GM18517 (cell line): ENCODE measurements around the gene PLCB1.

Experiments
- ATAC-seq: cut with Tn5 transposase; IDR thresholded peaks from one replicate; pipeline ENCODE4 v1.9.1; 2021; ENCODE audit warnings: mild to moderate bottlenecking, moderate library complexity; ENCODE audit not compliant: unreplicated experiment

The PLCB1 gene

DNA sequence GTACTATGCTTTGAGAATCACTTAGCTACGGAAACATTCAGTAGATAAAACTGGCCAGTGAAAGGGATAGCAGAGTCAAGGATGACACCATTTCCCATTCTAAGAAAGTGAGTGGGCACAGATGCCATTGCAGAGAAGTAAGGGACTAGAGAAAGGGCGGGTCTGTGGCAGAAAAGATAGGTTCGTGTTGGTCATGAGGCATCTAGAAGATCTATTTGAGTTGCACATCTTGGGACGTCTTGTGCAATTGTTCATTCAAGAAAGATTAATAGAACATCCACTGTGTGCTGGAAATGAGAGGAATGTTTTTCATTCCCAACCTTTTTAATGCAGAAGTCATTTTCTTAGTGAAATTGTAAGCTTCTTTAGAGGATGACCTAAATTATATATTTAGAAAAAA, 161.7 kb downstream of the PLCB1 start:
- ATAC-seq: no peak

DNA sequence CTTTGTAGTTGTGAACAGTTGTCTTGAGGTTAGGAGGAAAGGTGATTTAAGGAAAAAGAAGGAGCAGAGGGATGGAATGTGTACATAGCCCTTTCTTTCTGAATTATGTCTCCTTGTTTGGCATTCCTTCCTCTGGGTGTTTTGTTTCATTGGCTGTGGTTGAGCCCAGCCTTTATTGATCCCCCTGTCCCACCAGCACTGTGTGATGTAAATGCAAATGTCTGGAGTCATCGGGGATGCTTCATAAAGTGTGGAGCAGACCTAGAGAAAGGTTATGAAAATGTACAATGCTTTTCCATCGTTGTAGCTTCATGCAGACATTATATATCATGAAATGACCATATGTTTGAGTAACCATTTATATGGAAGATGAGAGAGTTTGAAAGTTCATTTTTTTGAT, 164.5 kb downstream of the PLCB1 start:
- ATAC-seq: no peak

DNA sequence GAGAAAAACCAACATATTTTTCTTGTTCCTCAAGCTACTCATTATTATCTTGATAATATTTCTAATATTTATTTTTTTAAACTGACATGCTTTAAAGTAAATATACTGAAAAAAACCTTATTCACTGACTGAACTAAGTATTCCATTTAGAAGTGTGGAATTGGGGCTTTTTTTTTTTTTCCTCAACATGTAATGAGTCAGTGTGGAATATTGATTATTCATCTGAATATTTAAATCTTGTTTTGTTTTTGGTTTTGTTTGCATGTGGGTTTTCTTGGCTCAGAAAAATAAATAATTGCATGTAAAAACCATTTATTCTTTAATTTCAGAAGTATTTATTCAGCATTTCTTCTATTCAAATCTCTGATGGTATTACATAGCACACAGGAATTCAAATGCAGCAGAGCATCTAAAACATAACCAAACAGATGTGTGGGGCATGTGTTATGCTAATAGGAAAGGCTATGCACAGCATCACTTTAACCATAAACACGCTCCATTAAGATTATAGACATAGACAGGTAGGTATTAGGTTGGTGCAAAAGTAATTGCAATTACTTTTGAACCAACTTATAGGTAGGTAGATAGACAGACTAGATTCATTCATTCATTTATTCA, 166.5 kb downstream of the PLCB1 start:
- no peak for ATAC-seq

DNA sequence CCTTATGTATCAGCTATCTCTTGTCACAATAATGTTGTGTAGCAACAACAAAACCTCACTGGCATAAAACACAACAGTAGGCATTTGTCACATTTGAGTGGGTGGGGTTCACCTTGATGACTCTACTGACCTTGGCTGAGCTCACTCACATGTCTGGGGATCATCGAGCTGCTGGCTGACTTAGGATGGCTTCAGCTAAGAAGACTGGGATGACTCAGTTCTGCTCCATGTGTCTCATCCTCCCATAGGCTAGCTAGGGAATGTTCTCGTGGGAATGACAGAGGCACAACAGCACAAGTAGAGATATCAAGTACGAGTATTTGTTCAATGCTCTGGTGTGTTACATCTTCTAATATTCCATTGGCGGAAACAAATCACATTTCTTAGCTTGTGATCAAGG, 167.9 kb downstream of the PLCB1 start:
- no peak for ATAC-seq

DNA sequence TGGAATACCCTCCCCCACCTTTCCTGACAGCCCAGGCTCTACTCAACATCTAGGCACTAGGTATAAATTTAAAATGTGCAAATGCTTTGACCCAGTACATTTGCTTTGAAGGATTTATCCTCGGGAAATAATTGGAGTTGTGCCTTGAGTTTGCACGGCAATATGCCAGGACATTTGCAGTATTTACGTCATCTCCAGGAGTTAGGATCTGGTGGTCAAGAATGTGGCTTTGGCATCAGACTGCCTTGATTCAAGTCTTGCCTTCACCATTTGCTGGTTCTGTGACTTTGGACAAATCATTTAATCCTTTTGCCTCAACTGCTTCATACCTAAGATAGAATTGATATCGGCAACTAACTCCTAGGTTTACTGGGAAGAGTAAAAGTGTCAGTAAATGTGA, 169.6 kb downstream of the PLCB1 start:
- ATAC-seq: no peak

DNA sequence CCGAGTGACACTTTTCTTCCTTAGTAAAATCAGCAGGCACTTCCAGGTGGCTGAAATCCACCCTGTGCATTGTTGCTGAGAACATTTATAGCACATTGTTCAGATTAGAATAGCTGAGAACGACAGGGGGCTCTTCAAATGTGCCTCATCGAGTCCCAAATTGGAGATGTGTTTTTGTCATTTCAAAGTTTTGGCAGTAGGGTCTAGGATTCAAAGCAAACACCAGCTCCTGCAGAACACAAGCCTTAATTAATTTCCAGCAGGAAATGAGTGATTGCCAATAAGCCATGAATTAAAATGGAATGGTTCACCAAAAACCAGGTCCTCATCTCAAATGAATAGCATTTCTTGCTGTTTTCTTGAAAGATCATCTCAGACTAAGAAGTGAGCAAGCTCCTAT, 171.6 kb downstream of the PLCB1 start:
- ATAC-seq: no peak

DNA sequence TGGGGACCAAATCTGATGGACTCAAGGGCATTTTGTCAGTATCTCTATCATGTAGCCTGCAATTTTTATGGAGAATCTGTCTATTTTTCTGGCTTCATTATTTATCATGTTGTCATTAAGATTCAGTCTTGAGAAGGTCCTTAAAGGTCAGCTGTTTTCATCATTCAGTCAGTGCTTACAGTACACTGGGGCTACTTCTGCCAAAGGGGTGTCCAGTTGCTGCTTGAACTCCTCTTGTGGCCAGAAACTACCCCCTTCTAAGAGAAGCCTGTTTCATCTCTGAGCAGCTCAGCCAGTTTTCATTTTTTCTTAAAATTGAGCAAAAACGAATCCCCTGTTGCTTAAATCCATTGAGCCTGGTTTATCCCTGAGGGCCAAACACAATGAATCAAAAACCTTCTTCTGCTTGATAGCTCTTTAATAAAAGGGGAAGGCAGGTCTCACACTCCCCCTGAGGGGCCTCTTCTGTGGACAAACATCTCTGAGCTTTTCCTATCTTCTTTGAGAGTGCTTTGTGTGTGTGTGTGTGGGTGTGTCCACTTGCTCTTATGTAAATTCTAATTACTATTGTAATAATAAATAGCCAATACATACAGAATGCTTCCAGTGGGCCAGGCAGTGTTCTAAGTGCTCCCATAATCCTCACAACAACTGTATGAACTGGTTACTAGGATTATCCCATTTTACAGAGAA, 172.2 kb downstream of the PLCB1 start:
- no peak for ATAC-seq

DNA sequence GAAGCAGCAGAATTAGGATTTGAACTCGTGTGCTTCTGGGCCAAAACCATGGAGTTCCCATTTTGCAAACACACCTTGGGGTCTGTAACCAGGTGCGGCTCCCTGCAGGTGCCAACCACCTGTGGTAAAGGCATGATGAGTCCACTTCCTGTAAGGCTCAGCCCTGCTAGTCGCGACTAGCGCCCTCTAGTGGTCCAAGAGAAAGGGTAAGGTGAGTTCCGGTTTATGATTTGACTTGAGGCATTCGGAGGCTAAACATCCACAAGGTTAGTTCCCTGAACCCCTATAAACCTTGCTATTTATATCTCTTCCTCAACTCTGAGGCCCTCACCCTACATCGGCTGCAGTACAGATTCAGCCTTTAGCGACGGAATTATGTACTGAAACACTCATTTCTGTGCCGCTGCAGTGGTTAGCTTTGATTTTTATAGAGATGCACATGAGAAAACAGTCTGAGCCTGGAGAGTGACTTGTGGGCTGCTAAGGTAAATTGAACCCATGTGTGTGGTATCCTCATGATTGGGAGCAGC, 173.4 kb downstream of the PLCB1 start:
- peak; percentile 88 for ATAC-seq

DNA sequence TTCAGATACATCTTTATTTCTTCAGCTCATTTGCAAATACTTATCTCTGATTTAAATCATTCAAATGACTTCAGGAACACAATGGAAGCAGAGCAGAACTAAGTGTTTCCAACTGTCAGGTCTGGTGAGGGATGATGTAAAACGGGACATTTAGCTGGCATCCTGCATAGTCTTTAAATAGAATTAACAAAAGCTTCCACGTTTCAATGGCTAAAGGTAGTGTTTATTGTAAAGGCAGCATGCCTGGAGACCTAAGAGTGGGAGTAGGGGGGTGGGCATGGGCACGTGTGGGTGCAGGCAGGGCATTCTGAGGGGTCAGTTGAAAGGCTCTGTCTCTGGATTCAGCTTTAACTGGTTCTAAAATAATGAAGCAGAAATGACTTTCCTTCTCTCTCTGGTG, 174.9 kb downstream of the PLCB1 start:
- ATAC-seq: no peak

DNA sequence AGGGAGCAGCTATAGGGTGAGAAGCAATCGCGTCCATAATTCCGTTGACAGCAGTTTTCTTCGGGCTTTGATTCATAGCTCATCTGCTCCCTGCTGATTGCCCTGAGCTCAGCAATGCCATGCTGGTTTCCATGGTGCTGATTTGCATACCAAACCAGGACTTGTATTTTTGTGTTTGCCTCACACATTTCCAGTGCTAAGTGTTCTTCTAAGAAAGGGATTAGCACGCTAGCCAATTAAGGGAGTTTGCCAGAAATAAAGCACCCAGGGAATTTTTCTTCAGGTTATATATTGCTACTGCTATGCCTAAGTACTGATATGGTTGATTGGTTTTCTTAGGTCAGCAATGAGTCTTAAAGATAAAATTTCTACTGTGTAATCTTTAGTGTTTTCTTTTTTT, 177.6 kb downstream of the PLCB1 start:
- ATAC-seq: no peak

DNA sequence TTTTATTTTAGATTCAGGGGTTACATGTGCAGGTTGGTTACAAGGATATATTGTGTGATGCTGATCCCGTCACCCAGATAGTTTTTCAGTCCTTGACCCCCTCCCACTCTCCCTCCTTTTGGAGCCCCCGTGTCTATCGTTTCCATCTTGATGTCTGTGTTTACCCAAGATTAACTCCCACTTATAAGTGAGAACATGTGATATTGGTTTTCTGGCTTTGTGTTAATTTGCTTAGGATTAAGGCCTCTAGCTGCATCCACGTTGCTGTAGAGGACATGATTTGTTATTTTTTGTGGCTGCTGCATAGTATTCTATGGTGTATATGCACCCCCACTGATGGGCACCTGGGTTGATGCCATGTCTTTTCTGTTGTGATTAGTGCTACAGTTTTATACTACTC, 178.6 kb downstream of the PLCB1 start:
- ATAC-seq: no peak

DNA sequence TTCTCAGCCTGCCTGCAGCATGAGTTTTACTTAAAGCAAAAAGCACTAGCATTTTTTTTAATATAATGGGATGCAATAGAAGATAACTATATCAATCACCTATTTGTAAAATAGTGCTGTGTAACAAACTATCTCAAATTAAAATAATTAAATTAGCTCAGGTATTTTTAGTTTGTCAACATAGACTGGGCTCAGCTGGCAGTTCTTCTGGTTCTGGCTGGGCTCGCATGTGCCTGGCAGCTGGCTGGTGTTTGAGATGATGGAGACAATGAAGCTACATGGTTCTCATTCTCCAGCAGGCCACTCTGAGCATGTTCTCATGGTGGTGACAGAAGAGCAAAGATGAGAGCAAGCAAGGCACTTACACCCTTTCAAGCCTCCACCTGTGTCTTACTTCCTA, 181.0 kb downstream of the PLCB1 start:
- no peak for ATAC-seq

DNA sequence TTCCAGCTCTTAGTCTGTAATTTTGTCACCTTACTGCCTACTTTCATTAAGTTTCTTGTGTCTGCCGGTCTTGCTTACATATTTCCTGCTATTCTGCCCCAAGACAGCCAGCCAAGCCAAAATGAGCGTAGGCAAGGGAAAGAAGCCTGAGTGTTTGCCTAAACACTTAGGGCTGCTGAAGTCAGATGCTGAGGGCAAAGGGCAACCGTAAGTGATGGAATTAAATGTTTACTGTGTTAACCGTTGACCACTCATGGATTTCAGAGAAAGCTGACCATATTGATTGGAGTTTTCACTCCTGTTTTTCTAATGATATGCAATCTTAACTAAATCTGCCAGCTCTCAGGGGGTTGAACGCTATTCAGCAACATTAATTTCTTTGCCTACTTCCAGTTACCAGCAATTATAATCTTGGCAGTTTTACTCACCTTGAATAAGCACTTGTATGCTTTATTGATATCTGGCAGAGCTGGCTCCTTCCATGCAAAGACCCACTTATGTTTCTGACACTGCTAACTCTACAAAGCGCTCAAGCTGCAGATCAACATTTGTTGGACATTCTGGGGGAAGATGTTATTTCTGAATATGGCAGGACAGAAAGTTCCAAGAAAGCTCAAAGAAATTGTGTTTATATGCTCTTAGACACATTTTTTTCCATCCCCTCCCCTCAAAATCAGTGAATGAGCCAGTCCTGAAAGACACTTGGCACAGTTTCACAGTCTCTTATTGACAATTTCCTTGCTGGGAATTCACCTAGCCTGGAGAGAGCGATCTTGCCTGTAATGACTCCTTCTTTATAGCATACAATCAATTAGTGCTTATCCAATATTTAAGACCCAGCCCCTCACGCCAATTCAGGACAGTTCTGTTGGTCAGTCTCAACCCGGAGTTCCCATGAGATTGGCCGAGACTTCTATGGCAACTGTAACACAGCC, 183.8 kb downstream of the PLCB1 start:
- ATAC-seq: no peak

DNA sequence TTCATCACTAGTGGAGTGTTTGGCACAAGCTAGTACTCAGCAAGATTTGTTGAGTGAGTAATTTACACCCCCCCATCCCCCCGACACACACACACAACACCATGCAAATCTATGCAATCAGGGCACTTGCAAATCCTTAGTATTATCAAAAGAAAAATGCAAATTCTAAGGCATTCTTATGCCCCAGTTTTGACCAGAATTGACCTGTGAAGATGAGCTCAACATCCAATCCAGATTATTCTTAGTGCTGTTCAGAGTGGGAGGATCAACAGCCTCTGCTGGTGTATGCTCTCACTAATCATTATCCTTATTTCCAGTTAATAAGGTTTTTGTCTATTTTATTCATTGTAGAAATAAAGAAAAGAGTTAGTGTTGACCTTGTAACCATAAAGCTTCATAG, 185.4 kb downstream of the PLCB1 start:
- ATAC-seq: no peak

DNA sequence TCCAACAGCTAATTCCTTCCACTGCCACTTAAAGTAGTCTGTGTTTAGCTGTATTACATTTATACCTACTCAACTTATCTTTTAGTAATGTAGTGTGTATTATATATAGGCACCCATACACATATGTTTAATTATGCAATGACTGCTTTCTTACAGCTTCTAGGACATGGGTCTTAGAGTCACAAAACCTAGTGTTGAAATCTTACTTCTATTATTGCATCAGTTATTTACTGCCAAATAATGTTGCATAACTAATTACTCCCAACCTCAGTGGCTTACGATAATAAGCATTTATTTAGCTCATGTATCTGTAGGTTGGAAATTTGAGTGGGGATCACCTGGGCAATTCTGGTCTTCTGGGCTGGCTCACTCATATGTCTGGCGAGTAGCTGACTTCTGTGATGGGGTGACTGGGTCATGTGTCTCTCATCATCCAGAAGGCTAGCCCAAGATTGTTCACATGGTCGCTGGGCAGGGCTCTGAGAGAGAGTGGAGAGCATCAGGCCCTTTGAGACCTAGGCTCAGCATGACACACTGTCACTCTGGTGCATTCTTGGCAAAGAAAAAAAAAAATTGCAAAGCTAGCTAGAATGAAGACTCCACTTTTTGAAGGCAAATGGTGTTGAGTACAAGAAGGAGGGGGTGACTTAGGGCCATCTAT, 187.0 kb downstream of the PLCB1 start:
- ATAC-seq: no peak

DNA sequence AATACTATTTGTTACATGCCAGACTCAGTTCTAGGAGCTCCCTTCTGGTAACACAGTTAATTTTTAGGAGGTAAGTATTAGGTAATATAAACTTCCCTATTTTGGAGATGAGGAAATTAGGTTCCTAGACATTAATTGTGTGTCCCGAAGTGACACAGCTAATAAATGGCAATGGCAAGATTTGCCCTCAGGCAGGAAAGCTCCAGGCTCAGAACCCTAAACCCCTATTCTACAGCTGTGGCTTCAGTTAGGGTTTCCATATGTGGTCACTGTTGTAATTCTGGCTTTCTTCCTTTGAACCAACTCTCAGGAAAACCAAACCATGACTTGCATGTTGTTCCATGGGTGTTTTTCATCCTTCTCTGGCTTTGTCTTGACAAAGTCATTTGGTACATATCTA, 188.2 kb downstream of the PLCB1 start:
- no peak for ATAC-seq

DNA sequence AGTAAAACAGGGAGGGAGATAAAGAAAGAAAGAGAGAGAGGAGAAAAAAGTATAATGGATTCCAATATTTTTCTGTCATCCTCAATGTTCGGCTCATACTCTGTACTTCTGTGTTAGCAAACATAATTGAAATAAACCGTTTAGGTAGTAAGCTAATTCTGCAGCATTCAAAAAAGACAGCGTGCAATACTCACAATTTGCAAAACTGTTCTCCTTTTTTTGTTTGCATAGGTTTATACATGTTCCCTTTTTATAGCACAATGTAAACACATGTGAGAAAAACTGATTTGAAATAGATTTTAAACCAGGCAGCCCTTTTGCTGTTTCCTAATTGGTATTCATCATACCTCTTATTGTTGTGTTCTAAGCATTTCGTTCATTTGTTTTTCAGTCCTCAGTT, 188.9 kb downstream of the PLCB1 start:
- ATAC-seq: no peak

DNA sequence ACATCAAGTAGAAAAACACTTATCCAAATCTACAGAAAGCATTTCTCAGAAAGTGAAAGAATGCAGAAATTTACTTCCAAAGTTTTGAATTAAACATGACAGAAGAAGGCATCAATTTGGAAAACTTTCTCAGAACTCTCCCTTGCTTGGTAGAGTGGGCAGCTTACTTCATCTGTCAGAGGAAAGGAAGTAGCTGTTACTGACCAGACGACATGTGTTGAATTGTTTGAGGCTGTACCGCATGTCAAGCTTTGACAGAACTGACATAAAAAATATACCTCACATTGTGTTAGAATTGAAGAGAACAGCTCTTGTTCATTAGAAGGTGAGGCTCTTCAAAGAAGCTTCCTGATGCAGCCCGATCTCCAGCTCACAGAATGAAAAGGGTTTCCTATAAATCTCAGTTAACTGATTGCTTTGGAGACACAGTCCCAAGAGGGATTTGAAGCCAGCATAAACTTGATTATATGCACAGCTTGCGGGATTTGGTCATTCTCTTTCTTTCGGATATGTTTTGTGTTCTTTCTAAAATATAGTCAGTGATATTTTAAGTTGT, 190.7 kb downstream of the PLCB1 start:
- no peak for ATAC-seq

DNA sequence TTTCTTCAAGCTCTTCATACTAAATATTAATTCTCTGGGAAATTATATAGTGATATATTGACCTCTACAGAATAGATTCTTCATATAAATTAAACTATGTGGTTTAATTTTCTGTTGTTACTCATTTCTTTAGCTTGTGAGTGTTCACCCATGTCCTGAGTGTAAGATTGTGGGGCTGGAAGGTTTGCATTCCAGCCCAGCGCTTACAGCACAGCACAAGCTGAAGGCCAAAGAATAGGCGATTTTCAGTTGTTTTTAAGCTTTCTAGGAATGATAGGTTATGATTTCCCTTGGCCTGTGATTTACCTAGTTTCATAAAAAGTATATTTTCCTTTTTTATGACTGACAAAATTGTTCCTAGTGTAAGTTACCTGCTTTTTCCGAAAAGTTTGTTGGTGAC, 194.1 kb downstream of the PLCB1 start:
- ATAC-seq: no peak

DNA sequence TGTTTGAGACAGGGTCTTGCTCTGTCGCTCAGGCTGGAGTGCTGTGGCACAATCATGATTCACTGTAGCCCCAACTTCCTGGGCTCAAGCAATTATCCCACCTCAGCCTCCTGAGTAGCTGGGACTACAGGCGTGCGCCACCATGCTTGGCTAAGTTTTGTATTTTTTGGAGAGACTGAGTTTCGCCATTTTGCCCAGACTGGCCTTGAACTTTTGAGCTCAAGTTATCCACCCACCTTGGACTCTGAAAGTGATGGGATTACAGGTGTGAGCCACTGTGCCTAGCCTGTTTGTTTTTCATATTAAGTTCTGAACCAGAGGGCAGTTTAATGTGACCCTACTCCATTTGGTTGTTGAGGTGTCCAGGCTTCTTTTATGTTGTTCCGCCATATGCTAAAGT, 194.8 kb downstream of the PLCB1 start:
- no peak for ATAC-seq

DNA sequence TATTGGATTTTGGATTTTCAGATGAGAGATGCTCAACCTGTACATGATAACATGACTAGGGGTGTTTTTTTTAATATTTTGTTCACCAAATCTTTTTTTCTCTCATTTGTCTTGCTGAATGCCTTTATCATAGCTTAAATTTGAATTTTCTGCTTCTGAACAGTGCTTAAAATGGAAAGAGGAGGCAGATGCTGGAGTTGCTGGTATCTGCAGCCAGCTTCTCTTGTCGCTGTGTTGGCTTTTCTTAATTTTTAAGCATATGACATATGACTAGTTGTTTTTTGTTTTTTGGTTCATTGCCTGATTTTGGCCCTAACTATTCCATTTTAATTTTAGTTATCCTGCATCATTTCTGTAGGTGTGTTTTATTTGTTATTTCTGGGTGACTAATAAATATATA, 196.1 kb downstream of the PLCB1 start:
- ATAC-seq: no peak
